Left ventricle myocardium inferior (tissue), 1 donor: ENCODE data around the gene CNTNAP2. TPM values are rescaled to one million over a fixed set of nuclear protein-coding genes. Genes with fewer than 3 reads are reported as not detected.

ENCODE experiments used
- DNase-seq: peaks from one replicate; pipeline ENCODE4 v3.0.0-alpha.2; 2020
- H3K27ac ChIP-seq: fragments of 200-600 bp; replicated peaks from 2 replicates; pipeline ENCODE4 v1.8.0; 2021
- H3K27me3 ChIP-seq: fragments of 200-600 bp; 2 replicates; pipeline ENCODE4 v1.8.0; 2021; ENCODE audit warnings: low read depth
- H3K36me3 ChIP-seq: fragments of 200-600 bp; 2 replicates; pipeline ENCODE4 v1.8.0; 2021
- H3K4me1 ChIP-seq: fragments of 200-600 bp; 2 replicates; pipeline ENCODE4 v1.8.0; 2021
- H3K4me3 ChIP-seq: fragments of 200-600 bp; 2 replicates; pipeline ENCODE4 v1.8.0; 2021; ENCODE audit warnings: mild to moderate bottlenecking, moderate library complexity
- H3K9me3 ChIP-seq: fragments of 200-600 bp; replicated peaks from 2 replicates; pipeline ENCODE4 v1.8.0; 2021
- CTCF ChIP-seq: fragments of 200-600 bp; IDR thresholded peaks from 2 replicates; pipeline ENCODE4 v1.8.0; 2021; ENCODE audit warnings: antibody characterized with exemption, mild to moderate bottlenecking, borderline replicate concordance
- intact Hi-C: fragments of 100-400 bp; cut with micrococcal nuclease; formaldehyde crosslinking; loops from one replicate; pipeline ENCODE4 v1.11.0; 2022
- total RNA-seq: library from RNA; stranded (reverse); fragmentation: NEBNext Ultra II Directional; extraction: Animal tissue kit (Norgen Biotek cat#: 25700); gene quantifications from one replicate; pipeline ENCODE4 v1.2.1, GENCODE V29; 2021
- donor health status: DM: no; HTN: yes; CAD: no; lungs with severe emphysema.

Gene CNTNAP2
- total RNA-seq, 1 donor from 2014 or later, result 0.99 TPM

DNA sequence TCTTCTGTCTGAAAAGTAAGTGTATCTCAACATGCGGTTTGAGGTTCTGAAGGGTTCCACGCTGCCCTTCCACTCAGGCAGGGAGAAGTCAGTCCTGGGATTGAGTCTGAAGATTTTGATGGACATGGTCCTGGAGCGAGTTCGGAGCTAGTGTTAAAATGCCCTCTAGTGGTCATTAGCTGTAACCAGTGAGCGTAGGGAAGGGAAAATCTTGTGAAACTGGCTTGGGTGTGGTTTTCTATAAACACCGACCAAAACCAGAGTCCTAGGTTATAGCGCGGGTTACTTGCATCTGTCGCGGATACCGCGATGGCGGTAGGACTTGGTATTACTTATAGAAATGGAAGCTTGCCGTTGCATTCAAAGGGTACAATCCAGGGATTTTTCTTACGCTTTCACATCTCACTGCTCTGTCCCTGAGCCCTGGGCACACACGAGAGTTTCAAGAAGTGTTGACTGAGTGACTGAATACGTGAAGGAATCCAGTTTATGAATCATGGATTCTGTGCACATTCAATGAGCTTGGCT lies 2125.8 kb downstream of the CNTNAP2 start:
- Histone ChIP-seq H3K36me3 (no peaks in the 10 kb centered on the region), H3K9me3 (no peaks in the 10 kb centered on the region), H3K4me3 (peak overlapping the region; percentile 35), H3K27me3 (peaks cover 51% of the 10 kb centered on the region), H3K27ac (no peak overlapping the region), H3K4me1 (peaks cover 16% of the 10 kb centered on the region)
- intact Hi-C loops, result no loop called here
- TF ChIP-seq CTCF, result peak; percentile 85
- DNase-seq, result no peak

DNA sequence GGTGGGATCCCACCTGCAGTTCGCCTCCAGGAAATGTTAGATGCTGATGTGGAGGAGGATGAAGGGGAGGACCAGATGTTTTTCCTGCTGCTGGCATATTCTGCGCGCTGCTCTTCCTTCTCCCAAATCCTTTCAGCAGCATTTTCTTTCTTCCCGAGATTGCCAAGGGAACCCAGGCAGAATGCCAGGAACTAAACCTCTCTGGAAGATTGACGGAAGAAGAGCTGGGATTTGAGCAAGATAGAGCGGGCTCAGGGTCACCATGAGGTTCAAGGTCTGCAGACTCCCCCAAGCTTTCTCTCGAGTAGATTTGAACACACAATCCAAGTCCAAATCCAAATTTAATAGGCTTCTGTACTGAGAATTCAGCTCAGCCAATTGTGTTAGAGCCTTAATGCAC lies 2128.8 kb downstream of the CNTNAP2 start:
- TF ChIP-seq CTCF, result no peak
- intact Hi-C loops, result no loop called here
- Histone ChIP-seq H3K9me3 (no peaks in the 10 kb centered on the region), H3K36me3 (no peaks in the 10 kb centered on the region), H3K27me3 (peaks cover 75% of the 10 kb centered on the region), H3K4me1 (peaks cover 3% of the 10 kb centered on the region), H3K4me3 (no peak overlapping the region), H3K27ac (no peak overlapping the region)
- DNase-seq, result no peak

GRCh38 chr7:148253629-148254028 lies 2137.0 kb downstream of the CNTNAP2 start:
- H3K27me3 ChIP-seq, result peaks cover 65% of the 10 kb centered on the region
- no peak overlapping the region for H3K4me3 ChIP-seq
- H3K27ac ChIP-seq, result no peak overlapping the region
- TF ChIP-seq CTCF, result no peak
- no peak for DNase-seq
- H3K36me3 ChIP-seq, result no peaks in the 10 kb centered on the region
- H3K4me1 ChIP-seq, result no peaks in the 10 kb centered on the region
- H3K9me3 ChIP-seq, result peaks cover 12% of the 10 kb centered on the region
- intact Hi-C loops, result no loop called here

GRCh38 chr7:148255333-148255732 lies 2138.7 kb downstream of the CNTNAP2 start:
- no peaks in the 10 kb centered on the region for H3K4me1 ChIP-seq
- no peaks in the 10 kb centered on the region for H3K36me3 ChIP-seq
- intact Hi-C loops, result no loop called here
- peaks cover 12% of the 10 kb centered on the region for H3K9me3 ChIP-seq
- H3K27me3 ChIP-seq, result peaks cover 51% of the 10 kb centered on the region
- peak; percentile 18 for TF ChIP-seq CTCF
- DNase-seq, result no peak
- no peak overlapping the region for H3K27ac ChIP-seq
- H3K4me3 ChIP-seq, result no peak overlapping the region

DNA sequence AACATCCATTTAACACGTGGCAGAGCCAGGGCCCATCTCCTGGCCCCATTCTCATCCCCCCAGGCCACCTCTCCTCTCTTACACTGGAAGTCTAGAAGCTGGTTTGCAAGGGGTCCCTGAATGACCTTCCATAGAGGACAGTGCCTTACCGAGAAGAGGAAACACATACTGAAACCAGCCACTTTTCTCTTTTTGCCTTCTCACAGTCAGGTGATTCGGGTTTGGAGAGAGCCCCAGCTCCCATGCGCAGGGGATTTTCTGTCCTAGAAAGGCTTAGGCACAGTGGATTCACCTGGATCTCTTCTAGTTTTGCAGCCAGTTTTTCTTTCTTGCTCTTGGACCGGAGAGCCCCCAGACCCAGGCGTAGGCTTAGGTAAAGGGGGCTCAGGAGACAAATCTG lies 2139.8 kb downstream of the CNTNAP2 start:
- Histone ChIP-seq H3K4me1 (no peaks in the 10 kb centered on the region), H3K36me3 (no peaks in the 10 kb centered on the region), H3K27ac (no peak overlapping the region), H3K4me3 (no peak overlapping the region), H3K27me3 (peaks cover 40% of the 10 kb centered on the region), H3K9me3 (peaks cover 3% of the 10 kb centered on the region)
- intact Hi-C loops, result no loop called here
- no peak for DNase-seq
- TF ChIP-seq CTCF, result no peak

DNA sequence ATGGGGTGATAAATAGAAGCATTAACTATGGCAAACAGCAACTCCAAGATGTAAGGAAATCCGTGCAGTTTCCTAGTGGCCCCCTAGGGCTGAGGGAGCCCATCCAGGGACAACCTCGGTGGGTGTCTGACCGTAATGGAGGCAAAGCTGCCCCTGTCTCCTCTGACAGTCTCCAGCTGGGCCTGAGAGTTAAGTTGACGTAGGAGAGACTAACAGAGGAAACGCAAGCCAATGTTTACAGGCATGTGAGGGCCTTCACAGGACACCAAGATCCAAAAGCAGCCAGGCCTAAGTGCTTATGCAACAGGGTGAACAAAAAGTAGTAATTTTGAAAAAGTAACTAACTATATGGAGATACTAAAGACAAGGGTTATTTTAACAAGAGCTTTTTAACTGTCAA lies 2144.0 kb downstream of the CNTNAP2 start:
- intact Hi-C loops, result no loop called here
- no peak for TF ChIP-seq CTCF
- DNase-seq, result no peak
- Histone ChIP-seq H3K4me3 (no peak overlapping the region), H3K27ac (peak overlapping the region; percentile 4), H3K27me3 (peaks cover 38% of the 10 kb centered on the region), H3K4me1 (peaks cover 7% of the 10 kb centered on the region), H3K36me3 (no peaks in the 10 kb centered on the region), H3K9me3 (no peaks in the 10 kb centered on the region)
